IMR-90 (cell line): Measurements from ENCODE around the gene CFH. TPM values are rescaled to one million over a fixed set of nuclear protein-coding genes. Genes with fewer than 3 reads are reported as not detected.
"Not testable (repeated sequence)": the region's sequence is repeated elsewhere in the genome, so short reads cannot be mapped to it uniquely, and the experiment has no call there.

ENCODE experiments used
- ATAC-seq: fragments of 200-7000 bp; cut with Tn5 transposase; 2 replicates; pipeline ENCODE4 v1.9.1; 2020; ENCODE audit warnings: low read depth, mild to moderate bottlenecking, moderate library complexity
- BruUV-seq: library from RNA; stranded (reverse); fragments of 400-500 nt; replicated peaks from 2 replicates; lab custom pipeline; 2021; lab: Mats Ljungman, UMichigan
- CTCF ChIA-PET: fragments of 300-600 bp; formaldehyde crosslinking; extraction: SDS; loops from one replicate; lab custom pipeline; 2021; ENCODE audit warnings: antibody characterized with exemption; lab: Yijun Ruan, JAX
- POLR2A ChIA-PET: fragments of 300-600 bp; sonication (Branson Sonifier 250); formaldehyde crosslinking; loops from one replicate; lab custom pipeline; 2022; ENCODE audit warnings: antibody characterized with exemption; ENCODE audit not compliant: unreplicated experiment; lab: Charles Lee
- DNase-seq: peaks from one replicate; pipeline ENCODE4 v3.0.0; 2013
- H2AFZ ChIP-seq: replicated peaks from 2 replicates; pipeline ENCODE3; 2013; ENCODE audit warnings: low read length, mild to moderate bottlenecking; ENCODE audit not compliant: poor library complexity
- H2AK5ac ChIP-seq: 2 replicates; pipeline ENCODE4 v1.6.1; 2013; ENCODE audit warnings: low read depth, low read length, inconsistent platforms
- H2AK9ac ChIP-seq: replicated peaks from 2 replicates; pipeline ENCODE3; 2013; ENCODE audit warnings: mild to moderate bottlenecking, low read depth, low read length, moderate library complexity; ENCODE audit not compliant: poor library complexity
- H2BK120ac ChIP-seq: 2 replicates; pipeline ENCODE4 v1.6.1; 2013; ENCODE audit warnings: low read depth, low read length, inconsistent platforms
- H2BK15ac ChIP-seq: 3 replicates; pipeline ENCODE4 v1.6.1; 2013; ENCODE audit warnings: low read depth, low read length, inconsistent platforms
- H2BK20ac ChIP-seq: 2 replicates; pipeline ENCODE4 v1.6.1; 2013; ENCODE audit warnings: low read depth, mild to moderate bottlenecking, inconsistent platforms, low read length, moderate library complexity
- H2BK5ac ChIP-seq: 2 replicates; pipeline ENCODE4 v1.6.1; 2013; ENCODE audit warnings: mild to moderate bottlenecking, low read depth, low read length, inconsistent platforms; ENCODE audit not compliant: poor library complexity, severe bottlenecking
- H3K14ac ChIP-seq: replicated peaks from 2 replicates; pipeline ENCODE4 v1.6.1; 2013; ENCODE audit warnings: low read depth, low read length, inconsistent platforms
- H3K18ac ChIP-seq: 2 replicates; pipeline ENCODE4 v1.6.1; 2013; ENCODE audit warnings: low read depth, low read length, control low read depth
- H3K23ac ChIP-seq: 2 replicates; pipeline ENCODE4 v1.6.1; 2013; ENCODE audit warnings: low read depth, low read length, inconsistent platforms
- H3K27ac ChIP-seq: 2 replicates; pipeline ENCODE4 v1.5.1; 2013; ENCODE audit warnings: mild to moderate bottlenecking, control low read depth, low read length; ENCODE audit not compliant: insufficient read depth
- H3K27me3 ChIP-seq: 2 replicates; pipeline ENCODE4 v1.6.1; 2013; ENCODE audit warnings: low read length; ENCODE audit not compliant: control insufficient read depth, insufficient read depth
- H3K36me3 ChIP-seq: 2 replicates; pipeline ENCODE4 v1.6.1; 2013; ENCODE audit warnings: low read length, mixed read lengths; ENCODE audit not compliant: control insufficient read depth, insufficient read depth
- H3K4ac ChIP-seq: 2 replicates; pipeline ENCODE4 v1.6.1; 2013; ENCODE audit warnings: low read depth, low read length, inconsistent platforms
- H3K4me1 ChIP-seq: 2 replicates; pipeline ENCODE4 v1.6.1; 2013; ENCODE audit warnings: low read length, mixed read lengths; ENCODE audit not compliant: control insufficient read depth, insufficient read depth
- H3K4me2 ChIP-seq: 2 replicates; pipeline ENCODE4 v1.6.1; 2013; ENCODE audit warnings: low read depth, mild to moderate bottlenecking, control low read depth, low read length, moderate library complexity
- H3K4me3 ChIP-seq: 2 replicates; pipeline ENCODE4 v1.5.1; 2013; ENCODE audit warnings: low read depth, mild to moderate bottlenecking, control low read depth, low read length, moderate library complexity; ENCODE audit not compliant: insufficient read depth
- H3K56ac ChIP-seq: 2 replicates; pipeline ENCODE4 v1.6.1; 2013; ENCODE audit warnings: low read length, inconsistent platforms; ENCODE audit not compliant: insufficient read depth; ENCODE audit errors: extremely low read depth
- H3K79me1 ChIP-seq, 2 experiments: 2 replicates each; pipeline ENCODE4 v1.6.1; 2013; ENCODE audit warnings: low read length in 2 of 2, inconsistent platforms in 1 of 2, low read depth in 1 of 2
- H3K9ac ChIP-seq: 2 replicates; pipeline ENCODE4 v1.6.1; 2013; ENCODE audit warnings: low read depth, low read length, control low read depth
- H3K9me1 ChIP-seq: 2 replicates; pipeline ENCODE4 v1.6.1; 2013; ENCODE audit warnings: low read length, inconsistent platforms; ENCODE audit not compliant: insufficient read depth
- H3K9me3 ChIP-seq: 2 replicates; pipeline ENCODE4 v1.6.1; 2013; ENCODE audit warnings: low read length; ENCODE audit not compliant: control insufficient read depth, insufficient read depth
- H4K20me1 ChIP-seq: 2 replicates; pipeline ENCODE4 v1.6.1; 2013; ENCODE audit warnings: low read length, inconsistent platforms; ENCODE audit not compliant: insufficient read depth
- H4K5ac ChIP-seq: 2 replicates; pipeline ENCODE4 v1.6.1; 2013; ENCODE audit warnings: mild to moderate bottlenecking, low read depth, low read length, control low read depth
- H4K8ac ChIP-seq, 2 experiments: 2 replicates each; pipeline ENCODE4 v1.6.1; 2013; ENCODE audit warnings: low read depth in 2 of 2, low read length in 2 of 2, control low read depth in 1 of 2, inconsistent platforms in 1 of 2
- H4K91ac ChIP-seq: 2 replicates; pipeline ENCODE4 v1.6.1; 2013; ENCODE audit warnings: low read depth, low read length, inconsistent platforms; ENCODE audit not compliant: insufficient read depth
- MAFK ChIP-seq: IDR thresholded peaks from 2 replicates; pipeline ENCODE4 v1.6.1; 2012; ENCODE audit warnings: low read depth, low read length, improper control_type of control experiment
- WGBS, 2 experiments: methylation state at CpG; one replicate each; pipeline versions ENCODE4 v1.1.5 to v1.1.7; 2013; ENCODE audit warnings: missing lambda C conversion rate in 2 of 2; ENCODE audit not compliant: insufficient read length in 1 of 2; ENCODE audit errors: extremely low coverage in 2 of 2; 5-methylcytosine and 5-hydroxymethylcytosine counted together
- dilution Hi-C: fragments of 300-500 bp; cut with HindIII; formaldehyde crosslinking; loops from one replicate; pipeline ENCODE4 v1.14.3; 2018; ENCODE audit warnings: low sequenced_read_pairs; ENCODE audit not compliant: unreplicated experiment
- in situ Hi-C: fragments of 300-500 bp; cut with MboI; formaldehyde crosslinking; loops from 3 replicates; pipeline ENCODE4 v1.14.3; 2019; ENCODE audit warnings: low sequenced_read_pairs, inconsistent platforms, mixed read lengths
- intact Hi-C: fragments of 100-400 bp; cut with micrococcal nuclease; formaldehyde crosslinking; loops from 2 replicates; pipeline ENCODE4 v1.10.0; 2022
- polyA plus RNA-seq, 3 experiments: library from polyadenylated mRNA; depleted of rRNA; stranded (reverse); fragments of >200 nt; gene quantifications; 2 replicates each; pipeline ENCODE4 v1.2.3, GENCODE V29; 2012; ENCODE audit warnings: low replicate concordance in 1 of 3
- total RNA-seq: library from RNA; depleted of rRNA; stranded (reverse); fragments of >200 nt; gene quantifications from 2 replicates; pipeline ENCODE4 v1.2.3, GENCODE V29; 2012

Gene CFH
- total and polyA plus RNA-seq, 2 of the 4 experiments (the other 2 are of a cell fraction): 6.3 to 12.1 TPM

- H3K27me3 ChIP-seq, H3K18ac ChIP-seq, H3K4me3 ChIP-seq, H3K36me3 ChIP-seq, H3K79me1 ChIP-seq, CTCF ChIA-PET, H3K56ac ChIP-seq, H3K4me1 ChIP-seq, H4K8ac ChIP-seq, H3K23ac ChIP-seq, H2BK5ac ChIP-seq, dilution Hi-C loops, H3K9me3 ChIP-seq, H2BK20ac ChIP-seq, H2AFZ ChIP-seq, H3K14ac ChIP-seq, H4K91ac ChIP-seq, H3K9ac ChIP-seq, ATAC-seq, H2BK120ac ChIP-seq, H3K4ac ChIP-seq, H4K20me1 ChIP-seq, in situ Hi-C loops, H2AK9ac ChIP-seq, H3K4me2 ChIP-seq, H3K27ac ChIP-seq, H2AK5ac ChIP-seq, H2BK15ac ChIP-seq, BruUV-seq, H3K9me1 ChIP-seq, H4K5ac ChIP-seq, DNase-seq: not testable (repeated sequence)
- 67% methylated on average over 1 of the region's 2 CpGs; no CpG with 5 or more reads in 1 of the 2 experiments for WGBS, 2 experiments
- TF ChIP-seq MAFK: peak; percentile 72
- intact Hi-C loops: loop anchor here (2.0 kb wide), 1 partner anchor 69 kb away; no protein-coding TSS in a partner anchor
- POLR2A ChIA-PET: interaction anchor here (0.5 kb wide), 1 partner anchor 8 kb away, joined by 3 read pairs; no protein-coding TSS in a partner anchor
These were observed 58.0 kb downstream of the CFH start for GRCh38 chr1:196709892-196710291.
